GM12878 (cell line): ENCODE measurements around the gene SLC47A2.

Experiments used
- CTCF ChIP-seq, 3 experiments: IDR thresholded peaks in 2 of 3; conservative IDR thresholded peaks in 1 of 3; 2 replicates each; pipeline ENCODE4 v1.5.1; 2011; ENCODE audit warnings: low read depth in 3 of 3, low read length in 3 of 3, mild to moderate bottlenecking in 3 of 3, control low read depth in 2 of 3, moderate library complexity in 2 of 3, inconsistent platforms in 1 of 3, mixed read lengths in 1 of 3; ENCODE audit not compliant: control insufficient read depth in 2 of 3, insufficient read depth in 1 of 3; ENCODE audit errors: extremely low read depth in 1 of 3
- EP300 ChIP-seq, 2 experiments: fragments of 150-350 bp in 1 of 2; IDR thresholded peaks; 2 replicates each; pipeline ENCODE4 v1.6.1; 2011 to 2012; ENCODE audit warnings: low read depth in 2 of 2, low read length in 2 of 2, borderline replicate concordance in 1 of 2, improper control_type of control experiment in 1 of 2, inconsistent platforms in 1 of 2; ENCODE audit not compliant: control insufficient read depth in 1 of 2
- MTA2 ChIP-seq: fragments of 450-650 bp; IDR thresholded peaks from 2 replicates; pipeline ENCODE4 v1.6.1; 2016; ENCODE audit warnings: low read depth, mild to moderate bottlenecking, moderate library complexity
- MXI1 ChIP-seq: fragments of 150-350 bp; IDR thresholded peaks from 2 replicates; pipeline ENCODE4 v1.6.1; 2011; ENCODE audit warnings: low read depth, mild to moderate bottlenecking, inconsistent platforms, low read length, improper control_type of control experiment

GRCh38 chr17:19731626-19732025, 15.2 kb upstream of the SLC47A2 start:
- no peak for TF ChIP-seq CTCF (IDR thresholded peaks at IDR 0.05 in 2 of 3, conservative IDR thresholded peaks at IDR 0.05 in 1 of 3; ENCODE audit: control insufficient read depth in 2 of 3, extremely low read depth in 1 of 3, insufficient read depth in 1 of 3, low read depth in 3 of 3, low read length in 3 of 3)
- TF ChIP-seq MTA2: no peak
- TF ChIP-seq MXI1: no peak
- TF ChIP-seq EP300 (IDR thresholded peaks at IDR 0.05; ENCODE audit: borderline replicate concordance in 1 of 2, control insufficient read depth in 1 of 2, low read depth in 2 of 2, low read length in 2 of 2): no peak
